H1 (cell line): ENCODE results near the gene TPPP2. TPM values are rescaled to one million over a fixed set of nuclear protein-coding genes. Genes with fewer than 3 reads are reported as not detected.

ENCODE experiments used
- CTCF ChIA-PET: fragments of 300-600 bp; sonication (Branson Sonifier 250); formaldehyde crosslinking; loops from one replicate; lab custom pipeline; 2021; ENCODE audit not compliant: partially characterized antibody; lab: Charles Lee
- POLR2A ChIA-PET: fragments of 300-600 bp; sonication (Branson Sonifier 250); formaldehyde crosslinking; loops from one replicate; lab custom pipeline; 2021; ENCODE audit warnings: inconsistent platforms; ENCODE audit not compliant: partially characterized antibody; lab: Charles Lee
- DNase-seq, 2 experiments: peaks; one replicate each; pipeline versions ENCODE4 v3.0.0 to v3.0.0-alpha.2; 2010 to 2022; ENCODE audit warnings: low spot score in 2 of 2, low read depth in 1 of 2, mixed read lengths in 1 of 2
- FAIRE-seq: peaks from 2 replicates; lab custom pipeline; 2011; peaks lifted over from hg19 to GRCh38; lab: Jason Lieb, UNC
- H2AFZ ChIP-seq: 2 replicates; pipeline ENCODE4 v1.8.1; 2012; ENCODE audit warnings: low read length, inconsistent platforms
- H2AK5ac ChIP-seq: 2 replicates; pipeline ENCODE4 v1.6.1; 2013; ENCODE audit warnings: low read depth, low read length
- H2BK120ac ChIP-seq: replicated peaks from 2 replicates; pipeline ENCODE3; 2013; ENCODE audit warnings: low read depth, low read length, inconsistent platforms
- H2BK12ac ChIP-seq: 2 replicates; pipeline ENCODE4 v1.6.1; 2013; ENCODE audit warnings: low read depth, low read length
- H2BK15ac ChIP-seq: 2 replicates; pipeline ENCODE4 v1.6.1; 2013; ENCODE audit warnings: low read length
- H2BK20ac ChIP-seq: 2 replicates; pipeline ENCODE4 v1.6.1; 2013; ENCODE audit warnings: low read length
- H2BK5ac ChIP-seq: 2 replicates; pipeline ENCODE4 v1.6.1; 2013; ENCODE audit warnings: low read depth, low read length
- H3K14ac ChIP-seq: 2 replicates; pipeline ENCODE4 v1.6.1; 2013; ENCODE audit warnings: inconsistent platforms; ENCODE audit not compliant: insufficient read length
- H3K18ac ChIP-seq: 2 replicates; pipeline ENCODE4 v1.6.1; 2013; ENCODE audit warnings: low read length; ENCODE audit errors: extremely low read depth
- H3K23ac ChIP-seq: 2 replicates; pipeline ENCODE4 v1.6.1; 2013; ENCODE audit warnings: inconsistent platforms; ENCODE audit not compliant: insufficient read length
- H3K23me2 ChIP-seq: 2 replicates; pipeline ENCODE4 v1.6.1; 2013; ENCODE audit warnings: low read depth, low read length
- H3K27ac ChIP-seq: 2 replicates; pipeline ENCODE4 v1.6.1; 2011; ENCODE audit warnings: low read depth, low read length, inconsistent platforms
- H3K27me3 ChIP-seq, 4 experiments: replicated peaks in 1 of 4; 1 replicate in 1 of 4; 2 replicates in 3 of 4; pipeline versions ENCODE4 v1.6.1 to v1.8.1; 2011 to 2013; ENCODE audit warnings: low read length in 3 of 4, mild to moderate bottlenecking in 3 of 4, inconsistent platforms in 2 of 4, mixed read lengths in 2 of 4, moderate library complexity in 1 of 4; ENCODE audit not compliant: control insufficient read depth in 3 of 4, insufficient read depth in 3 of 4; ENCODE audit errors: extremely low read depth in 1 of 4
- H3K36me3 ChIP-seq, 4 experiments: 2 replicates each; pipeline versions ENCODE4 v1.6.1 to v1.8.1; 2011 to 2013; ENCODE audit warnings: mild to moderate bottlenecking in 4 of 4, low read length in 3 of 4, moderate library complexity in 2 of 4, control low read depth in 1 of 4, inconsistent platforms in 1 of 4; ENCODE audit not compliant: insufficient read depth in 4 of 4, control insufficient read depth in 2 of 4
- H3K4ac ChIP-seq: replicated peaks from 2 replicates; pipeline ENCODE3; 2013; ENCODE audit warnings: low read length, low read depth, mixed read lengths, inconsistent platforms; ENCODE audit not compliant: insufficient read length
- H3K4me1 ChIP-seq, 4 experiments: replicated peaks in 1 of 4; 1 replicate in 1 of 4; 2 replicates in 3 of 4; pipeline versions ENCODE4 v1.6.1 to v1.8.1; 2011 to 2013; ENCODE audit warnings: low read length in 3 of 4, inconsistent platforms in 2 of 4, mixed read lengths in 1 of 4; ENCODE audit not compliant: insufficient read depth in 4 of 4, control insufficient read depth in 3 of 4
- H3K4me2 ChIP-seq, 2 experiments: 2 replicates each; pipeline versions ENCODE4 v1.6.1 to v1.8.1; 2011 to 2013; ENCODE audit warnings: low read depth in 2 of 2, low read length in 2 of 2, control low read depth in 1 of 2, inconsistent platforms in 1 of 2, mild to moderate bottlenecking in 1 of 2; ENCODE audit not compliant: insufficient read depth in 1 of 2
- H3K4me3 ChIP-seq, 4 experiments: fragments of 200-600, 300-600 bp in 1 of 4; sonication (generic), shearing (Covaris generic), sonication (Bioruptor Twin) in 1 of 4; 2 replicates each; pipeline versions ENCODE4 v1.5.1 to v1.8.1; 2011 to 2016; ENCODE audit warnings: low read length in 4 of 4, low read depth in 3 of 4, control low read depth in 2 of 4, inconsistent platforms in 2 of 4, mild to moderate bottlenecking in 2 of 4, mixed read lengths in 1 of 4, moderate library complexity in 1 of 4; ENCODE audit not compliant: insufficient read depth in 2 of 4; ENCODE audit errors: extremely low read depth in 1 of 4
- H3K56ac ChIP-seq: replicated peaks from 2 replicates; pipeline ENCODE3; 2013; ENCODE audit warnings: low read depth, mild to moderate bottlenecking, mixed read lengths, low read length, inconsistent platforms; ENCODE audit not compliant: insufficient read length
- H3K79me1 ChIP-seq: 2 replicates; pipeline ENCODE4 v1.6.1; 2013; ENCODE audit warnings: low read depth, low read length, control low read depth
- H3K79me2 ChIP-seq, 2 experiments: 2 replicates each; pipeline versions ENCODE4 v1.6.1 to v1.8.1; 2012 to 2013; ENCODE audit warnings: low read length in 2 of 2, mild to moderate bottlenecking in 2 of 2, inconsistent platforms in 1 of 2; ENCODE audit not compliant: insufficient read depth in 2 of 2, control insufficient read depth in 1 of 2
- H3K9ac ChIP-seq, 4 experiments: replicated peaks in 1 of 4; 1 replicate in 1 of 4; 2 replicates in 3 of 4; pipeline versions ENCODE4 v1.6.1 to v1.8.1; 2011 to 2013; ENCODE audit warnings: low read depth in 3 of 4, low read length in 3 of 4, control low read depth in 2 of 4, mild to moderate bottlenecking in 2 of 4, moderate library complexity in 2 of 4, inconsistent platforms in 1 of 4; ENCODE audit errors: extremely low read depth in 1 of 4
- H3K9me3 ChIP-seq, 2 experiments: 2 replicates each; pipeline versions ENCODE4 v1.6.1 to v1.8.1; 2012 to 2013; ENCODE audit warnings: mild to moderate bottlenecking in 2 of 2, moderate library complexity in 2 of 2, control low read depth in 1 of 2, inconsistent platforms in 1 of 2, low read depth in 1 of 2, low read length in 1 of 2, mixed read lengths in 1 of 2; ENCODE audit not compliant: insufficient read depth in 2 of 2
- H4K20me1 ChIP-seq, 2 experiments: replicated peaks in 1 of 2; 2 replicates each; pipeline versions ENCODE3 to v1.8.1; 2011 to 2013; ENCODE audit warnings: inconsistent platforms in 2 of 2, low read length in 2 of 2, mild to moderate bottlenecking in 1 of 2; ENCODE audit not compliant: insufficient read depth in 2 of 2, control insufficient read depth in 1 of 2
- H4K5ac ChIP-seq: 2 replicates; pipeline ENCODE4 v1.6.1; 2013; ENCODE audit warnings: low read length, low read depth, mixed read lengths, inconsistent platforms; ENCODE audit not compliant: insufficient read length
- H4K8ac ChIP-seq: 2 replicates; pipeline ENCODE4 v1.8.0; 2013; ENCODE audit warnings: mild to moderate bottlenecking, moderate library complexity, low read length, inconsistent platforms; ENCODE audit not compliant: insufficient read depth; ENCODE audit errors: extremely low read depth
- H4K91ac ChIP-seq: replicated peaks from 2 replicates; pipeline ENCODE3; 2013; ENCODE audit warnings: low read length, mixed read lengths, inconsistent platforms; ENCODE audit not compliant: insufficient read length
- ASH2L ChIP-seq: fragments of 200-600, 300-600 bp; sonication (generic); IDR thresholded peaks from one replicate; pipeline ENCODE4 v1.7.1; 2017; ENCODE audit warnings: low read length
- CBX5 ChIP-seq: fragments of 300-800, 300-1000 bp; sonication (generic); IDR thresholded peaks from 2 replicates; pipeline ENCODE4 v1.7.1; 2016; ENCODE audit warnings: antibody characterized with exemption, low read length, low read depth
- GABPA ChIP-seq: IDR thresholded peaks from 2 replicates; pipeline ENCODE4 v1.6.1; 2011; ENCODE audit warnings: mild to moderate bottlenecking, low read length, moderate library complexity, borderline replicate concordance; ENCODE audit not compliant: insufficient read depth
- MAFK ChIP-seq: IDR thresholded peaks from 2 replicates; pipeline ENCODE4 v1.6.1; 2012; ENCODE audit warnings: low read depth, mild to moderate bottlenecking, improper control_type of control experiment, low read length
- POLR2A ChIP-seq, 2 experiments: IDR thresholded peaks; 1 replicate in 1 of 2; 2 replicates in 1 of 2; pipeline ENCODE4 v1.6.1; 2011; ENCODE audit warnings: low read depth in 2 of 2, low read length in 2 of 2, mild to moderate bottlenecking in 2 of 2; ENCODE audit errors: control extremely low read depth in 1 of 2
- RFX5 ChIP-seq: IDR thresholded peaks from 2 replicates; pipeline ENCODE4 v1.6.1; 2011; ENCODE audit warnings: low read depth, low read length, improper control_type of control experiment, borderline replicate concordance
- SAP30 ChIP-seq: fragments of 300-600 bp; sonication (generic); IDR thresholded peaks from 2 replicates; pipeline ENCODE4 v1.7.1; 2012; ENCODE audit warnings: low read length, moderate library complexity, mild to moderate bottlenecking, inconsistent platforms; ENCODE audit not compliant: insufficient read depth, insufficient replicate concordance
- SP1 ChIP-seq: IDR thresholded peaks from 2 replicates; pipeline ENCODE4 v1.6.1; 2011; ENCODE audit warnings: low read depth, low read length
- SP4 ChIP-seq: IDR thresholded peaks from 2 replicates; pipeline ENCODE4 v1.6.1; 2012; ENCODE audit warnings: low read length, inconsistent platforms
- TAF1 ChIP-seq: IDR thresholded peaks from 2 replicates; pipeline ENCODE4 v1.6.1; 2011; ENCODE audit warnings: mild to moderate bottlenecking, low read depth, low read length
- TAF7 ChIP-seq: optimal IDR thresholded peaks from 2 replicates; pipeline ENCODE3; 2011; ENCODE audit warnings: low read depth, mild to moderate bottlenecking, inconsistent platforms, low read length, moderate library complexity, borderline replicate concordance
- TBP ChIP-seq: IDR thresholded peaks from 2 replicates; pipeline ENCODE4 v1.6.1; 2011; ENCODE audit warnings: low read depth, low read length, improper control_type of control experiment
- WGBS, 2 experiments: shearing (Covaris generic) in 1 of 2; methylation state at CpG; one replicate each; pipeline versions ENCODE4 v1.1.6 to v1.1.7; 2013 to 2015; ENCODE audit warnings: low lambda C conversion rate in 2 of 2, mixed read lengths in 2 of 2, inconsistent platforms in 1 of 2, low coverage in 1 of 2, missing lambda C conversion rate in 1 of 2; ENCODE audit not compliant: insufficient replicate concordance in 2 of 2, insufficient coverage in 1 of 2, insufficient read length in 1 of 2; ENCODE audit errors: extremely low coverage in 1 of 2, missing lambda C conversion rate in 1 of 2; 5-methylcytosine and 5-hydroxymethylcytosine counted together
- polyA plus RNA-seq, 7 experiments: library from polyadenylated mRNA; depleted of rRNA in 3 of 7; stranded (reverse) in 5 of 7; unstranded in 2 of 7; fragments of >200 nt in 5 of 7; fragments of 200-250 nt in 2 of 7; gene quantifications; 1 replicate in 5 of 7; 2 replicates in 1 of 7; 4 replicates in 1 of 7; pipeline versions ENCODE4 v1.2.1 to v1.2.3, GENCODE V29; 2011 to 2013; ENCODE audit warnings: missing spikeins in 2 of 7, mixed read lengths in 2 of 7
- total RNA-seq: library from RNA; stranded (reverse); fragmentation: NEBNext Ultra II Directional; extraction: Animal tissue kit (Norgen Biotek cat#: 25700); gene quantifications from 2 replicates; pipeline ENCODE4 v1.2.1, GENCODE V29; 2021
- TF ChIP-seq, protein P1 (sequence below): IDR thresholded peaks from 2 replicates; pipeline ENCODE4 v1.6.1; 2012; ENCODE audit warnings: low read length, inconsistent platforms

Gene TPPP2
- total and polyA plus RNA-seq, 2 of the 8 experiments (the other 6 are each of a cell fraction or from before 2014, with no cell fraction given) = not detected

DNA sequence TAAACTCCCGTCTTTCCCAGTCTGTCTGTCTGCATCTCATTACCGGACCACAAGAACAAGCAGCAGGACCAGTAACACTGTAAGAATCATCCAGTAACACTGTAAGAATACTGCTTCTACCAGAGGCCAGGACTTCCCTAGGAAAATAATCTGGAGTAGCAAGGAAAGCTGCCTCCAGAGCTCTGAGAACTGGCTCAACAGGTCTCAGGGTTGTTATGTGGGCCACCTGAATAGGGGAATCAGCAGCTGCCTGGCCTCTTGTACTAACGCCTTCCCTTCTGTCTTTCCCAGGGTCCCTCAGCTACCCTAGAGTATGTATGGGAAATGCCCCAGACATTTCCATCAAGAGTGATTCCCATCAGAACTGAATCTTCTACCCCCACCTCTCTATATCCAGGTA is 31.9 kb upstream of the TPPP2 start:
- ChIA-PET POLR2A (interaction anchor here (0.6 to 1.8 kb wide), 9 partner anchors 10 to 465 kb away, joined by 3 to 5 read pairs (median 4); no protein-coding TSS in a partner anchor), CTCF (interaction anchor here (0.7 to 10.6 kb wide), 18 partner anchors 8 to 307 kb away, joined by 3 to 117 read pairs (median 4); no protein-coding TSS in a partner anchor)
- Histone ChIP-seq H2BK20ac (no peak overlapping the region), H3K18ac (no peak overlapping the region), H4K20me1 (peaks cover 0 to 2% of the 10 kb centered on the region in 2 experiments), H3K4me2 (0 out of 4 replicates have a peak overlapping the region, but pooled peaks of 1 of the 2 experiments have one; percentile 3), H3K56ac (no peak overlapping the region), H3K23me2 (no peaks in the 10 kb centered on the region; the same call in 1 of the 2 replicates), H2AFZ (no peak overlapping the region), H3K4me3 (no peak overlapping the region), H3K9me3 (no peaks in the 10 kb centered on the region), H3K9ac (no peak overlapping the region), H2BK15ac (no peak overlapping the region), H2AK5ac (no peak overlapping the region), H4K5ac (no peak overlapping the region), H3K27me3 (no peaks in the 10 kb centered on the region), H4K8ac (no peak overlapping the region), H2BK12ac (no peak overlapping the region), H3K79me2 (no peaks in the 10 kb centered on the region), H4K91ac (no peak overlapping the region), H3K27ac (no peak overlapping the region), H3K79me1 (no peaks in the 10 kb centered on the region), H3K4me1 (peaks cover 2 to 6% (median 5%) of the 10 kb centered on the region in 4 experiments; a peak in 5 of 7 replicates), H3K4ac (no peak overlapping the region), H2BK5ac (no peak overlapping the region), H2BK120ac (no peak overlapping the region), H3K14ac (no peak overlapping the region), H3K23ac (no peak overlapping the region), H3K36me3 (peaks cover 19 to 37% (median 28%) of the 10 kb centered on the region in 4 experiments)
- DNase-seq = no peak
- 91% methylated on average over 3 of the region's 3 CpGs; no CpG with 5 or more reads in 1 of the 2 experiments for WGBS, 2 experiments
- no peak for FAIRE-seq
- TF ChIP-seq ASH2L (no peak), TBP (no peak), TAF7 (no peak), GABPA (no peak), CBX5 (no peak), MAFK (no peak), SP4 (no peak), TAF1 (no peak), SP1 (no peak), POLR2A (IDR thresholded peaks at IDR 0.05; ENCODE audit: control extremely low read depth in 1 of 2, low read depth in 2 of 2, low read length in 2 of 2) (no peak), RFX5 (no peak), SAP30 (no peak)
- TF ChIP-seq, protein P1, sequence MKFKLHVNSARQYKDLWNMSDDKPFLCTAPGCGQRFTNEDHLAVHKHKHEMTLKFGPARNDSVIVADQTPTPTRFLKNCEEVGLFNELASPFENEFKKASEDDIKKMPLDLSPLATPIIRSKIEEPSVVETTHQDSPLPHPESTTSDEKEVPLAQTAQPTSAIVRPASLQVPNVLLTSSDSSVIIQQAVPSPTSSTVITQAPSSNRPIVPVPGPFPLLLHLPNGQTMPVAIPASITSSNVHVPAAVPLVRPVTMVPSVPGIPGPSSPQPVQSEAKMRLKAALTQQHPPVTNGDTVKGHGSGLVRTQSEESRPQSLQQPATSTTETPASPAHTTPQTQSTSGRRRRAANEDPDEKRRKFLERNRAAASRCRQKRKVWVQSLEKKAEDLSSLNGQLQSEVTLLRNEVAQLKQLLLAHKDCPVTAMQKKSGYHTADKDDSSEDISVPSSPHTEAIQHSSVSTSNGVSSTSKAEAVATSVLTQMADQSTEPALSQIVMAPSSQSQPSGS = no peak
